ENCODE measurements around the gene TEX44. TPM values are rescaled to one million over a fixed set of nuclear protein-coding genes. Genes with fewer than 3 reads are reported as not detected.

Gene TEX44
- total RNA-seq, 1 donor from 2014 or later = not detected

DNA sequence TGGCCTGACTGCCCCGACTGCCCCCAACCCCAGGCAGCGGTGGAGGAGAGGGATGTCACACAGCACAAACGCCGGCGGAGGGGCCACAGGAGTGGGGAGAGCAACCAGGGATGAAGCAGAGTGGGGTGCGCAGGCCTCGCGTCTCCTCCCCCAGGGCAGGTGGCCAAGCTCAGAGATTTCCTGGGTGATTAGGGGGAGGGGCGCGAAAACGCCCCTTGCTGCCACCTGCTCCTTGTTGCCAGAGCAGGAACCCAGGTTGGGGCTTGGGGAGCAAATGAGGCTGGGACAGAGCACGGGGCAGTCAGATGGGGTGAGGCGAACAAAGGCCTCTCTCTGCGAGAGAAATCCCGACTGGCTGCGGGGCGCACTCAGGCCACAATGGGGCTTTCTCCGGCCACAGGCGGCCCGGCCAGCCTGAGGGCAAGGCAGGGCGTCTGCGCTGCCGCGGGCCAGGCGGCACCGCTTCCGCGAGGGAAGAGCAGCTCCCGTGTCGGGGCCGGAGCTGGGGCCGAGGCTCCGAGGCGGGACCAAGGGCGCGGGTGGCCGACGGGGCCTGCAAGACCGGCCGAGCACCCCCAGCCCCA is 11.5 kb downstream of the TEX44 start:
- intact Hi-C loops (cut with micrococcal nuclease) = loop anchor here (1.0 to 10.0 kb wide), 6 partner anchors 8 to 1093 kb away; partner anchors contain the start of gene GIGYF2

DNA sequence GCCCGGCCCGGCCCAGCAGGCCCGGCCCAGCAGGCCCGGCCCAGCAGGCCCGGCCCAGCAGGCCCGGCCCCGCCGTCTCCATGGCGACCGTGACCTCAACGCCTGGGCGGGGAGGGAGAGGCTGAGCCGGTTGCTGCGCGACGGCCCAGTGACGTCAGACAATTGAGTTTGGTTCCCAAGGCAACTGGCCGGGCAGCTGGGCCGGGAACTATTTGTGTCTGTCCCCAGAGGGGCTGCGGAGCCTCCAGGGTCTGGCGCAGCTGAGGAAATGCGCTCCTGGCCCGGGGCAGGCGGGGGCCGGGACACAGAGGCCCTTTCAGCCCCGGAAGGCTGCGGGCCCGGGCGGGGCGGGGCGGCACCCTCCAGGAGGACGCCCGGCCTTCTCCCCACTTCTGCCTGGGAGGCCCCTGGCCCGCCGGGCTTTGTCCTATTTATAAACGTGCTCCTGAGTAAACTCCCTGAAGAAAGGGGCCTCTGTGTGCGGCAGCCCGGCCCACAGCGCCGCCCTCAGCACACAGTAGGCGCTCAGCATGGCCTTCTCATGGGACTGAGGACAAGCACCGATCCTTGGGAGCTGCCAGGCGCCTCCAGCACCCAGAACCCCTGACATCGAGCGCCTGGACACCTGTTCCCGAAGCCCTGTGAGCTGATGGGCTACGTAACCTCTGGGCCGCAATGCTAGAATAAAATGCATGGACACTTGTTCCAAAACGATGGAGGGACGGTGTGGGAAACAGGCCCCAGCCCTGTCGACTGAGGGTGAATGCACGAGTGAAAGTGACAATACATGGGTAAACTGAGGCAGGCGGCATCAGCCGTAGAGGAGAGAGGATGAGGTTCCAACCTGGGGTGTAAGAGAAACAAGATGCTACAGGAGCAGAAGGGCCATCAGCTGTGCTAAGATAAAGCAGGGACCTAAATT is 12.3 kb downstream of the TEX44 start:
- intact Hi-C loops (cut with micrococcal nuclease) = loop anchor here (1.0 to 10.0 kb wide), 6 partner anchors 7 to 1092 kb away; partner anchors contain the start of gene GIGYF2

- intact Hi-C loops (cut with micrococcal nuclease) = loop anchor here (2.0 to 10.0 kb wide), 2 partner anchors 57 to 709 kb away; no protein-coding TSS in a partner anchor
Measured at GRCh38 chr2:231605607-231606091, 13.0 kb downstream of the TEX44 start.

GRCh38 chr2:231606941-231607340 is 14.3 kb downstream of the TEX44 start:
- intact Hi-C loops (cut with micrococcal nuclease) = loop anchor here (10.0 kb wide), 1 partner anchor 708 kb away; no protein-coding TSS in a partner anchor

DNA sequence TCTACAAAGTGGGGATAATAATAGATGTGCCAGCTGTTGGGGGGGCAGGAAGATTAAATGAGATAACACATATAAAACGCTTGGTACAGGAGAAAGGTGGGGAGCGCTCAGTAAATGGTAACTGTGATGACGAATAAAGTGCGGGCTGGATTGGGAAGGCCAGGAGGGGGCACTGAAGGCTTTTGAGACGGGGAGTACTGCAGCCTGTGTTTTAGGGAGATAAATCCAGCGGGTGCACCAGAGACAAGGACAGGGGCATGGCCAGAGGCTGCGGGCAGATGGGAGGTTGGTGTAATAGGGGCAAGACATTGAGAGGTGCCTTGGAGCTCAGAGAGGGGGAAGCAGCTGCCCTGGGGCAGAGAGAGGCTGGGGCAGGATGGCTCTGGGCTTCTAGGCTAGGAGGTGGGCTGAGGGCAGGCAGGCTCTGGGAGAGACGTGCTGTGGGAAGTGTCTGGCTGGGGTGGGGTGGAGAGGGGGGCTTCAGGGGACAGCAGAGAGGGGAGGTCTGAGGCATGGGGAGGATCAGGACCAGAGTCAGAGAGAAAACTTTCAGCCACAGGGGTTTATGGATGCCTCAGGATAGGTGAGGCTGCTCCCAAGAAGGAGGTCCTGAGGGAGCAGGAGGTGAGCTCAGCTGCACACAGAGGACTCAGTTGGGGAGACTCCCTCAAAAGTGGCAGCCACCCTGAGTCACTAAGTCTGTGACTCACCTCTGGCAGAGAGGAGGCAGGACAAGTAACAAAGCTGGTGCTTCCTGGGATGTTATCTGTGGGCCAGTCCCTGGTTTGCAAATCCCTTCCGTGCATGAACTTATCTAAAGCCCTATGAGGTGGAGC is 18.8 kb downstream of the TEX44 start:
- intact Hi-C loops (cut with micrococcal nuclease) = loop anchor here (1.0 to 5.0 kb wide), 7 partner anchors 7 to 296 kb away; partner anchors contain the start of gene PDE6D

DNA sequence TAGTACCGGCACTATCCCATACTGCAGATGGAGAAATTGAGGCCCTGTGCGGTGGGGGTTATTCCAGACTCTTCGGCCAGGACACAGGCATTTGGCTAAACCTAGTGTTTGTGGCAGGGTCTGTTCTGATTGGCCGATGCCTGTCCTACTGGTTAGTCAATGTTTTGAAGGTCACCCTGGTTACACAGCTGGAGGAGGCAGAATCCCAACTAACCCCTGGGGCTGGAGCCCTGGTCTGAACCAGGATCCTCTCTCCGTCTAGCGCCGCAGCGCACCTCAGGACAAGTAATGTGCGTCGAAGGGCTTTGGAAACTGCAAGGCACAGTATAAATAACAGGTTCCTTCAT is 19.4 kb downstream of the TEX44 start:
- intact Hi-C loops (cut with micrococcal nuclease) = loop anchor here (1.0 to 5.0 kb wide), 7 partner anchors 8 to 295 kb away; partner anchors contain the start of gene PDE6D

DNA sequence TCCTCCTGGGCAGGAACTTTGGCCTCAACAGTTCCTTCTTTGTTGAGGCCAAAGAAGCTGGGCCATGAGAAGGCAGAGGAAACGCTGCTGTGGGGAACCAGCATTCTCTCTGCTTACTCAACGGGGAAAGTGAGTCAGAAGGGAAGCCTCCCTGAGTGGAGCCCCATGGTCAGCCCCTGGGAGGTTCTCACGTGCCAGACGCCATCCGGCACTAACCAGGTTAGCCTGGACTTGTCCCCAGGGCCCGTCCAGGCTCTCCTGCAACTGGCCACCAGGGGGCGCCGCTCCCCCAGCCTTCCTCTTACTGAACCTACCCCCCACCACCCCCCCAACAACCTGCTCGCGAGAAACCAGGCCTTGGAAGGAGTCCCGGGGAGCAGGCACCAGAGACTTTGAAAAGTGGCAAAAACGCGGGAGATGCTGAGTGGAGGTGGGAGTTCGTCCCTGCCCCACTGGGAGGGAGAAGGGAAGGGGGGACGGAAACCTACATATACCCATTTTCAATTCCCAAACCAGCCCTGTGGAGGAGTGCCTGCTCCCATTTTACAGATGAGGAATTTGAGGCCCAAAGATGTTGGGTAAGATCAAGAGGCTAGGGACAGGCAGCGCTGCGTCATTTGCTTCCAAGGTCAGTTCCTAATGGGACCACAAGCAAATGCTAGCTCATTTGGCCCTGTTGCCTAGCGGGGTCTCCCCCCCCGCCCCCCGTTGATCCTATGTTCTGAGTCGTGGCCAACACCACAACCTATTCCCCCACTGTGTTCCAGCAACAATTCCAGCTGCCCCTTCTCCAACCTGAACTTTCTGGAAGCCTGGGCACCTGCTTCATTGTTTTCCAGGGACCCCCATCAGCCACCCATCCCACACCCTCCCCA is 20.0 kb downstream of the TEX44 start:
- intact Hi-C loops (cut with micrococcal nuclease) = loop anchor here (1.0 to 5.0 kb wide), 9 partner anchors 8 to 295 kb away; partner anchors contain the start of genes PDE6D and PTMA

DNA sequence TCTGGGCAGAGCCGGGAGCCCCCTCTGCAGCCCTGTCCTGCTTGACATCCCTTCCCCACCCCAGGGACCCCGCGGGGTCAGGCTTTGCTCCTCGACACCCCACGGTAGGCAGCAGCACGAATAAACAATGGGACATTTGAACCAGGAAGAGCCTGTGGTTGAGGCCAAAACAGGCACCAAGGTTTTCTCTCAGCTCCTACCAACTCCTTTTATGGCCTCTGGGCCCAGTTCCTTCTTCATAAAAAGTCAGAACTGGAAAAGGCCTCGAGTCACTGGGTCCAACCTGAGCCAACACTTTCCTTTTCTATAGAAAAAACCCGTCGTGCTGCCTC is 20.6 kb downstream of the TEX44 start:
- intact Hi-C loops (cut with micrococcal nuclease) = loop anchor here (1.0 to 5.0 kb wide), 3 partner anchors 49 to 294 kb away; partner anchors contain the start of gene PTMA

GRCh38 chr2:231613663-231614558 is 21.2 kb downstream of the TEX44 start:
- intact Hi-C loops (cut with micrococcal nuclease) = loop anchor here (1.0 to 5.0 kb wide), 4 partner anchors 48 to 293 kb away; partner anchors contain the start of gene PTMA

GRCh38 chr2:231614559-231615057 is 21.9 kb downstream of the TEX44 start:
- intact Hi-C loops (cut with micrococcal nuclease) = loop anchor here (1.0 to 5.0 kb wide), 2 partner anchors 100 to 293 kb away; no protein-coding TSS in a partner anchor

GRCh38 chr2:231615058-231615671 is 22.5 kb downstream of the TEX44 start:
- intact Hi-C loops (cut with micrococcal nuclease) = no loop called here

DNA sequence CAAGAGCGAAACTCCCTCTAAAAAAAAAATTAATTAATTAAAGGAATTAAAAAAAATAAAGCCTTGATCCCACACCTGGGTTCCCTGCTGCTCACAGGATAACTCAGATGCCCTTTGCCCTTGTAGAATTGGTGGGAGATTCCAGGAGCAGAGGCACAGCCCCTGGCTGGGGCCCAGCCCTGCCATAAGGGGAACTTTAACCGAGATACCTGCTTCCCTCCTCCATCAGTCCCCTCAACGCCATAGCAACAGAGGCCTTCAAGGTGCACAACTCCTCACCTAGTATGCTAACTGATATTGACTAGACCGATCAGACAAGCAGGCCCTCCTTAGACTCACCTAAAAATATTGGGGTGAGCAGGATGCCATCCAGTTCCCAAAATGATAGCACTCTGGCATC is 23.6 kb downstream of the TEX44 start:
- intact Hi-C loops (cut with micrococcal nuclease) = no loop called here

DNA sequence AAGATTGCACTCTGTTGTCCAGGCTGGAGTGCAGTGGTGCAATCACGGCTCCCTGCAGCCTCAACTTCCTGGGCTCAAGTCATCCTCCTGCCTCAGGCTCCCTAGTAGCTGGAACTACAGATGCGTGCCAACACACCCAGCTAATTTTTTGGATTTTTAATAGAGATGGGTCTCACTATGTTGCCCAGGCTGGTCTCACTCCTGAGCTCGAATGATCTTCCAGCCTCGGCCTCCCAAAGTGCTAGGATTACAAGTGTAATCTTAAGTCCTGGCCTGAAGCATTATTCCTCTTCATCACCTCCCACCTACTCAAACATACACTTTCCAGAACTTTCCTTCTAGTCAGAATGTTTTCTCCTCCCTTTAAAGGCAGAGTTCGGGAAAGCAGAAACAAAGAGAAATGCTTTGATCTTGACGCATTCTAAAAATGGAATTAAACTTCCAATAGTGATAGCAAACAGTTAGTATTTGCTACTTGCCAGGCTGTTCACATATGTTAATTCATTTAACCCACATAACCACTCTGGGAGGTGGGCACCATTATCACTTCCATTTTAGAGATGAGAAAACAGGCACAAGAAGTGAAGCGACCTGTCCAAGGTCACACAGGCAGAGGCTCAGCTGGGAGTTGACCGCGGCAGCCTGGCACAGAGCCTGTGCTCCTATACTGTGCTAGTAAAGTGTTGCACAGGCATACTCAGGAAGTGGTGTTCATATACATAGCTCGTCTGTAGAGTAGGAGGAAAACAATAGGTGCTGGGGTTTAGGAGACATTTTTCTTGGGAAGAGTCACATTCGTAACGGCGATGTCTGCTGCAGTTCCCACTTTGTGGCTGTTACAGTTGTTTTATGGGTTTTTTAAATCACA is 24.6 kb downstream of the TEX44 start:
- intact Hi-C loops (cut with micrococcal nuclease) = no loop called here

DNA sequence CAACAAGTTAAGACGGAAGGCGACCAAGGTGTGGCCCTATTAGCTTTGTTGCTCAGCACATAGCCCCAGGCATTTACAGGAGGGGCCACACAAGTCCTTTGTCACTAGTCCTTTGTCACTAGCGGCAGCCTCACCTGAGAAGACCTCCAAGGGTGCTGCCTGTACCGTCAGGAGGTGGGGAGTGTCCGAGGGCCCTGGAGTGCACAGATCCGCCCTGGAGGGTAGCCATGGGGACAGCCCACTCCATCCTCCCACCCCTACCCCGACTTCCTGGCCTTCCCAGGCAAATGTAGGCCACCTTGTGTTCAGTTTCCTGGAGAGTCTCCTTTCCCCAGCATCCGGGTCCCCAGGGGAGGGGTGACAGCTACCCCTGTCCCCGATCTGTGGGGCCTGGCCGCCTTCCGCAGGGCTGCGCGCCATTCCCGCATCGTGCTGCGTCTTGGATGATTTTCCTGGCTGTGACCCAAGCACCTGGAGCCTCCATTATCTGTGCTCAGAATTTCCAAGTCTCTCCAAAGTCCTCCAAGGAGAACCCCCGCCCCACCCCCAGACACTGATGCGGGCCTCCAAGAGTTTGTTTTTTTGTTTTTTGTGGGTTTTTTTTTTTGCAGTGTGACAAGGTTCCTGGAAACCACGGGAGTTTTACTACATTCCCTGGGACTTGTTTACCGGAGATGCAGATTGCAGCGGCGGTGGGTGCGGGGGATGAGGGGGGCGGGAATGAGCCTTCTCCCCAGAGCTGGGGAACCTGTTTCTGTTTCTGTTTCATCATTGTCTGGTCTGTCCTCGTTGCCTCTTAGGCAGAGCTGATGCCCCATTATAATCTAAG is 28.6 kb downstream of the TEX44 start:
- intact Hi-C loops (cut with micrococcal nuclease) = loop anchor here (10.0 kb wide), 1 partner anchor 1634 kb away; the partner anchor contains the start of gene ATG16L1

GRCh38 chr2:231622963-231623362 is 30.3 kb downstream of the TEX44 start:
- intact Hi-C loops (cut with micrococcal nuclease) = loop anchor here (10.0 kb wide), 1 partner anchor 1632 kb away; the partner anchor contains the start of gene ATG16L1

- intact Hi-C loops (cut with micrococcal nuclease) = loop anchor here (10.0 kb wide), 1 partner anchor 1628 kb away; the partner anchor contains the start of gene ATG16L1
Measured at GRCh38 chr2:231626449-231626848, 33.8 kb downstream of the TEX44 start.

All from T-helper 1 cell treated with Interleukin-12 subunit alpha and Interleukin-12 subunit beta and Interleukin-4 antibody, amounts not matched to agents 30 ng/mL and 1 ng/mL, for 36 hours (primary cell).